ENCODE results near the gene CLN3.

CLN3 gene

GRCh38 chr16:28526201-28527099 lies 34.6 kb upstream of the CLN3 start:
- DNase-seq (ENCODE audit: low spot score), result no peak
- Histone ChIP-seq H3K27ac (no peak overlapping the region), H3K4me3 (no peak overlapping the region)
- TF ChIP-seq CTCF (IDR thresholded peaks at IDR 0.05), result no peak

- no peak for DNase-seq (ENCODE audit: low spot score)
- no peak overlapping the region for H3K4me3 ChIP-seq
- TF ChIP-seq CTCF (IDR thresholded peaks at IDR 0.05), result no peak
- H3K27ac ChIP-seq, result no peak overlapping the region
These were observed 32.9 kb upstream of the CLN3 start for GRCh38 chr16:28524681-28525171.

- DNase-seq (ENCODE audit: low spot score), result no peak
- H3K4me3 ChIP-seq, result no peak overlapping the region
- no peak overlapping the region for H3K27ac ChIP-seq
- no peak for TF ChIP-seq CTCF (IDR thresholded peaks at IDR 0.05)
These were observed 30.9 kb upstream of the CLN3 start for GRCh38 chr16:28522792-28523191.

- TF ChIP-seq CTCF (IDR thresholded peaks at IDR 0.05), result no peak
- Histone ChIP-seq H3K4me3 (no peak overlapping the region), H3K27ac (no peak overlapping the region)
- no peak for DNase-seq (ENCODE audit: low spot score)
These were observed 29.6 kb upstream of the CLN3 start for GRCh38 chr16:28521436-28521835.

- Histone ChIP-seq H3K27ac (no peak overlapping the region), H3K4me3 (no peak overlapping the region)
- DNase-seq (ENCODE audit: low spot score), result no peak
- no peak for TF ChIP-seq CTCF (IDR thresholded peaks at IDR 0.05)
These were observed 28.8 kb upstream of the CLN3 start for GRCh38 chr16:28520672-28521071.

GRCh38 chr16:28514246-28514645 lies 22.4 kb upstream of the CLN3 start:
- TF ChIP-seq CTCF (IDR thresholded peaks at IDR 0.05), result no peak

More at GRCh38 chr16:28514246-28514645, 22.4 kb upstream of the CLN3 start:
- no peak overlapping the region for H3K27ac ChIP-seq
- no peak overlapping the region for H3K4me3 ChIP-seq
- DNase-seq (ENCODE audit: low spot score), result no peak
